ENCODE data around the gene HP1BP3. TPM values are rescaled to one million over a fixed set of nuclear protein-coding genes. Genes with fewer than 3 reads are reported as not detected.

HP1BP3 gene
- total RNA-seq, 4 donors from 2014 or later, result 108 to 342 (median 206) TPM

DNA sequence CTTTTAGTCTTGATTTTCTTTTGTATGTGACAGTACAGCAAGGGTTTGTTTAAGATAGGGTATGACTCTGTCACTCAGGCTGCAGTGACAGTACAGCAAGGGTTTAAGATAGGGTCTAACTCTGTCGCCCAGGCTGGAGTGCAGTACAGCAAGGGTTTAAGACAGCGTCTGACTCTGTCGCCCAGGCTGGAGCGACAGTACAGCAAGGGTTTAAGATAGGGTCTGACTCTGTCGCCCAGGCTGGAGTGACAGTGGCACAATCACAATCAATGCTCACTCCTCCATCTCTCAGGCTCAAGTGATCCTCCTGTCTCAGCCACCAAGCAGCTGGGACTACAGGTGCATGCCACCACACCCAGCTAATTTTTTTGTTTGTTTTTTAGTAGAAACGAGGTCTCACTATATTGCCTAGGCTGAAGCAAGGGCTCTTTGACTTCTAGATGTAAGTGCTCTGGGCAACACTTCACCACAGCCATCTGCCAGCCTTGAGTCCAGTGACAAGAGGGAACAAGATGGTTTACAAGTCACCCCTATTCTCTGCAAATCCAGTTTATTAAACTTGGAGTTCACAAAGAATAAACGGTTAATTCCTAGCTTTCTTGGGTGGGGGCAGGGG is 53.6 kb downstream of the HP1BP3 start:
- peak overlapping the region; percentile 79 to 81 for H3K27ac ChIP-seq
- H3K27me3 ChIP-seq, result no peaks in the 10 kb centered on the region
- H3K4me3 ChIP-seq, result peak overlapping the region; percentile 29 to 40
- DNase-seq, result no peak
- peaks cover 0 to 16% of the 10 kb centered on the region in 2 donors for H3K4me1 ChIP-seq
- intact Hi-C loops (cut with DNase I; ENCODE audit: low total_unique reads), result no loop called here
- H3K9me3 ChIP-seq, result no peaks in the 10 kb centered on the region
- TF ChIP-seq, protein P1, sequence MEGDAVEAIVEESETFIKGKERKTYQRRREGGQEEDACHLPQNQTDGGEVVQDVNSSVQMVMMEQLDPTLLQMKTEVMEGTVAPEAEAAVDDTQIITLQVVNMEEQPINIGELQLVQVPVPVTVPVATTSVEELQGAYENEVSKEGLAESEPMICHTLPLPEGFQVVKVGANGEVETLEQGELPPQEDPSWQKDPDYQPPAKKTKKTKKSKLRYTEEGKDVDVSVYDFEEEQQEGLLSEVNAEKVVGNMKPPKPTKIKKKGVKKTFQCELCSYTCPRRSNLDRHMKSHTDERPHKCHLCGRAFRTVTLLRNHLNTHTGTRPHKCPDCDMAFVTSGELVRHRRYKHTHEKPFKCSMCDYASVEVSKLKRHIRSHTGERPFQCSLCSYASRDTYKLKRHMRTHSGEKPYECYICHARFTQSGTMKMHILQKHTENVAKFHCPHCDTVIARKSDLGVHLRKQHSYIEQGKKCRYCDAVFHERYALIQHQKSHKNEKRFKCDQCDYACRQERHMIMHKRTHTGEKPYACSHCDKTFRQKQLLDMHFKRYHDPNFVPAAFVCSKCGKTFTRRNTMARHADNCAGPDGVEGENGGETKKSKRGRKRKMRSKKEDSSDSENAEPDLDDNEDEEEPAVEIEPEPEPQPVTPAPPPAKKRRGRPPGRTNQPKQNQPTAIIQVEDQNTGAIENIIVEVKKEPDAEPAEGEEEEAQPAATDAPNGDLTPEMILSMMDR (IDR thresholded peaks at IDR 0.05), result no peak
- no peak for TF ChIP-seq POLR2A (IDR thresholded peaks at IDR 0.05)
- no peaks in the 10 kb centered on the region for H3K36me3 ChIP-seq

GRCh38 chr1:20732588-20733359 is 54.3 kb downstream of the HP1BP3 start, which contains the start of gene SH2D5:
Gene SH2D5, minus strand, starts transcription at chr1:20732703. Its CDS starts 4,659 bp downstream, at chr1:20728044.
- Histone ChIP-seq H3K36me3 (no peaks in the 10 kb centered on the region), H3K27ac (peak within 1 kb of the TSS; percentile 79 to 81), H3K4me3 (peak within 1 kb of the TSS; percentile 29 to 40), H3K9me3 (no peaks in the 10 kb centered on the region), H3K27me3 (no peaks in the 10 kb centered on the region), H3K4me1 (peaks cover 0 to 16% of the 10 kb centered on the region in 2 donors)
- peak; percentile 82 to 87 for DNase-seq
- intact Hi-C loops (cut with DNase I; ENCODE audit: low total_unique reads), result no loop called here
- TF ChIP-seq, protein P1 (IDR thresholded peaks at IDR 0.05), result peak in 3 of 4 experiments; percentile 27 to 39 (median 28)
- peak in 1 of 2 donors; percentile 27 for TF ChIP-seq POLR2A (IDR thresholded peaks at IDR 0.05)

GRCh38 chr1:20732071-20732587 is 55.0 kb downstream of the HP1BP3 start:
- Histone ChIP-seq H3K27me3 (no peaks in the 10 kb centered on the region), H3K9me3 (no peaks in the 10 kb centered on the region), H3K27ac (peak overlapping the region; percentile 79 to 81), H3K4me3 (peak overlapping the region; percentile 29 to 40), H3K36me3 (no peaks in the 10 kb centered on the region), H3K4me1 (peaks cover 0 to 16% of the 10 kb centered on the region in 2 donors)
- DNase-seq, result peak in 1 of 2 donors; percentile 61
- TF ChIP-seq, protein P1 (IDR thresholded peaks at IDR 0.05), result no peak
- TF ChIP-seq POLR2A (IDR thresholded peaks at IDR 0.05), result no peak
- intact Hi-C loops (cut with DNase I; ENCODE audit: low total_unique reads), result no loop called here

- no peak for DNase-seq
- H3K9me3 ChIP-seq, result no peaks in the 10 kb centered on the region
- H3K36me3 ChIP-seq, result no peaks in the 10 kb centered on the region
- no peak for TF ChIP-seq POLR2A (IDR thresholded peaks at IDR 0.05)
- TF ChIP-seq, protein P1 (IDR thresholded peaks at IDR 0.05), result no peak
- peaks cover 0 to 16% of the 10 kb centered on the region in 2 donors for H3K4me1 ChIP-seq
- H3K27me3 ChIP-seq, result no peaks in the 10 kb centered on the region
- intact Hi-C loops (cut with DNase I; ENCODE audit: low total_unique reads), result no loop called here
- no peak overlapping the region for H3K27ac ChIP-seq
- peak overlapping the region; percentile 29 to 40 for H3K4me3 ChIP-seq
Observed at GRCh38 chr1:20731057-20731991, 55.8 kb downstream of the HP1BP3 start.
